ENCODE data around the gene LILRA5. TPM values are rescaled to one million over a fixed set of nuclear protein-coding genes. Genes with fewer than 3 reads are reported as not detected.

The LILRA5 gene
- total and polyA plus RNA-seq, 2 of the 13 experiments (the other 11 are each of a cell fraction or from before 2014, with no cell fraction given), result not detected

DNA sequence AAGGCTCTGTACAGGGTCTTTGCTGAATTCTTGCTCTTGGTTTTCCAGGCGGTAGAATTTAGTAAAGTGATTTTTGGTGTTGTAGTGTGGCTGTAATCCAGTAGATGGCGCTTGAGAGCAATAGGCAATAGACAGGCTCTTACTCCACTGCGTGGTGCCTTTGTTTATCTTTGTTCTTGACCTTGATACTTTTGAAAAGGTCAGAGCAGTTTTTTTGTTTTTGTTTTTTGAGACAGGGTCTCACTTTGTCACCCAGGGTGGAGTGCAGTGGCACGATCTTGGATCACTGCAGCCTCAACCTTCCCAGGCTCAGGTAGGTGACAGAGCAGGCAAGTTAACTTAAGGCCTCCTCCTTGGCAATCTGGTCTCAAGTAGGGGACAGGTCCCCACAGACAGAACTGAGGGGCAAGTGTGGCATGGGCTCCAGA lies 12.2 kb upstream of the LILRA5 start:
- H4K20me1 ChIP-seq (ENCODE audit: insufficient read depth, low read length), result no peaks in the 10 kb centered on the region
- CTCF ChIA-PET (ENCODE audit: low intra/inter-chr PET ratio, low total read pairs), result interaction anchor here (0.9 to 1.8 kb wide), 4 partner anchors 29 to 157 kb away, joined by 3 to 13 read pairs (median 4); no protein-coding TSS in a partner anchor
- H3K9ac ChIP-seq (ENCODE audit: insufficient read depth, low read depth, low read length), result no peak overlapping the region
- TF ChIP-seq ZKSCAN1 (IDR thresholded peaks at IDR 0.05; ENCODE audit: low read length), result no peak
- TF ChIP-seq ZNF292 (CRISPR knock-in tag; IDR thresholded peaks at IDR 0.05; ENCODE audit: borderline replicate concordance, low read depth), result no peak
- TF ChIP-seq, protein P1, sequence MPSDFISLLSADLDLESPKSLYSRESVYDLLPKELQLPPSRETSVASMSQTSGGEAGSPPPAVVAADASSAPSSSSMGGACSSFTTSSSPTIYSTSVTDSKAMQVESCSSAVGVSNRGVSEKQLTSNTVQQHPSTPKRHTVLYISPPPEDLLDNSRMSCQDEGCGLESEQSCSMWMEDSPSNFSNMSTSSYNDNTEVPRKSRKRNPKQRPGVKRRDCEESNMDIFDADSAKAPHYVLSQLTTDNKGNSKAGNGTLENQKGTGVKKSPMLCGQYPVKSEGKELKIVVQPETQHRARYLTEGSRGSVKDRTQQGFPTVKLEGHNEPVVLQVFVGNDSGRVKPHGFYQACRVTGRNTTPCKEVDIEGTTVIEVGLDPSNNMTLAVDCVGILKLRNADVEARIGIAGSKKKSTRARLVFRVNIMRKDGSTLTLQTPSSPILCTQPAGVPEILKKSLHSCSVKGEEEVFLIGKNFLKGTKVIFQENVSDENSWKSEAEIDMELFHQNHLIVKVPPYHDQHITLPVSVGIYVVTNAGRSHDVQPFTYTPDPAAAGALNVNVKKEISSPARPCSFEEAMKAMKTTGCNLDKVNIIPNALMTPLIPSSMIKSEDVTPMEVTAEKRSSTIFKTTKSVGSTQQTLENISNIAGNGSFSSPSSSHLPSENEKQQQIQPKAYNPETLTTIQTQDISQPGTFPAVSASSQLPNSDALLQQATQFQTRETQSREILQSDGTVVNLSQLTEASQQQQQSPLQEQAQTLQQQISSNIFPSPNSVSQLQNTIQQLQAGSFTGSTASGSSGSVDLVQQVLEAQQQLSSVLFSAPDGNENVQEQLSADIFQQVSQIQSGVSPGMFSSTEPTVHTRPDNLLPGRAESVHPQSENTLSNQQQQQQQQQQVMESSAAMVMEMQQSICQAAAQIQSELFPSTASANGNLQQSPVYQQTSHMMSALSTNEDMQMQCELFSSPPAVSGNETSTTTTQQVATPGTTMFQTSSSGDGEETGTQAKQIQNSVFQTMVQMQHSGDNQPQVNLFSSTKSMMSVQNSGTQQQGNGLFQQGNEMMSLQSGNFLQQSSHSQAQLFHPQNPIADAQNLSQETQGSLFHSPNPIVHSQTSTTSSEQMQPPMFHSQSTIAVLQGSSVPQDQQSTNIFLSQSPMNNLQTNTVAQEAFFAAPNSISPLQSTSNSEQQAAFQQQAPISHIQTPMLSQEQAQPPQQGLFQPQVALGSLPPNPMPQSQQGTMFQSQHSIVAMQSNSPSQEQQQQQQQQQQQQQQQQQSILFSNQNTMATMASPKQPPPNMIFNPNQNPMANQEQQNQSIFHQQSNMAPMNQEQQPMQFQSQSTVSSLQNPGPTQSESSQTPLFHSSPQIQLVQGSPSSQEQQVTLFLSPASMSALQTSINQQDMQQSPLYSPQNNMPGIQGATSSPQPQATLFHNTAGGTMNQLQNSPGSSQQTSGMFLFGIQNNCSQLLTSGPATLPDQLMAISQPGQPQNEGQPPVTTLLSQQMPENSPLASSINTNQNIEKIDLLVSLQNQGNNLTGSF (CRISPR knock-in tag; IDR thresholded peaks at IDR 0.05), result no peak
- TF ChIP-seq, protein P2, sequence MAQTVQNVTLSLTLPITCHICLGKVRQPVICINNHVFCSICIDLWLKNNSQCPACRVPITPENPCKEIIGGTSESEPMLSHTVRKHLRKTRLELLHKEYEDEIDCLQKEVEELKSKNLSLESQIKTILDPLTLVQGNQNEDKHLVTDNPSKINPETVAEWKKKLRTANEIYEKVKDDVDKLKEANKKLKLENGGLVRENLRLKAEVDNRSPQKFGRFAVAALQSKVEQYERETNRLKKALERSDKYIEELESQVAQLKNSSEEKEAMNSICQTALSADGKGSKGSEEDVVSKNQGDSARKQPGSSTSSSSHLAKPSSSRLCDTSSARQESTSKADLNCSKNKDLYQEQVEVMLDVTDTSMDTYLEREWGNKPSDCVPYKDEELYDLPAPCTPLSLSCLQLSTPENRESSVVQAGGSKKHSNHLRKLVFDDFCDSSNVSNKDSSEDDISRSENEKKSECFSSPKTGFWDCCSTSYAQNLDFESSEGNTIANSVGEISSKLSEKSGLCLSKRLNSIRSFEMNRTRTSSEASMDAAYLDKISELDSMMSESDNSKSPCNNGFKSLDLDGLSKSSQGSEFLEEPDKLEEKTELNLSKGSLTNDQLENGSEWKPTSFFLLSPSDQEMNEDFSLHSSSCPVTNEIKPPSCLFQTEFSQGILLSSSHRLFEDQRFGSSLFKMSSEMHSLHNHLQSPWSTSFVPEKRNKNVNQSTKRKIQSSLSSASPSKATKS (CRISPR knock-in tag; IDR thresholded peaks at IDR 0.05), result no peak
- 0 out of 2 replicates have a peak, but pooled peaks have one; percentile 8 for TF ChIP-seq FOXA3 (CRISPR knock-in tag; IDR thresholded peaks at IDR 0.05)
- 0 out of 2 replicates have a peak, but pooled peaks have one; percentile 16 for TF ChIP-seq THAP11 (CRISPR knock-in tag; IDR thresholded peaks at IDR 0.05)
- TF ChIP-seq, protein P3, sequence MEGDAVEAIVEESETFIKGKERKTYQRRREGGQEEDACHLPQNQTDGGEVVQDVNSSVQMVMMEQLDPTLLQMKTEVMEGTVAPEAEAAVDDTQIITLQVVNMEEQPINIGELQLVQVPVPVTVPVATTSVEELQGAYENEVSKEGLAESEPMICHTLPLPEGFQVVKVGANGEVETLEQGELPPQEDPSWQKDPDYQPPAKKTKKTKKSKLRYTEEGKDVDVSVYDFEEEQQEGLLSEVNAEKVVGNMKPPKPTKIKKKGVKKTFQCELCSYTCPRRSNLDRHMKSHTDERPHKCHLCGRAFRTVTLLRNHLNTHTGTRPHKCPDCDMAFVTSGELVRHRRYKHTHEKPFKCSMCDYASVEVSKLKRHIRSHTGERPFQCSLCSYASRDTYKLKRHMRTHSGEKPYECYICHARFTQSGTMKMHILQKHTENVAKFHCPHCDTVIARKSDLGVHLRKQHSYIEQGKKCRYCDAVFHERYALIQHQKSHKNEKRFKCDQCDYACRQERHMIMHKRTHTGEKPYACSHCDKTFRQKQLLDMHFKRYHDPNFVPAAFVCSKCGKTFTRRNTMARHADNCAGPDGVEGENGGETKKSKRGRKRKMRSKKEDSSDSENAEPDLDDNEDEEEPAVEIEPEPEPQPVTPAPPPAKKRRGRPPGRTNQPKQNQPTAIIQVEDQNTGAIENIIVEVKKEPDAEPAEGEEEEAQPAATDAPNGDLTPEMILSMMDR (CRISPR knock-in tag; IDR thresholded peaks at IDR 0.05), result peak; percentile 70
- 0 out of 2 replicates have a peak, but pooled peaks have one; percentile 18 for TF ChIP-seq FOXK1 (CRISPR knock-in tag; IDR thresholded peaks at IDR 0.05; ENCODE audit: borderline replicate concordance, low read depth)
- TF ChIP-seq MTA1 (CRISPR knock-in tag; IDR thresholded peaks at IDR 0.05; ENCODE audit: borderline replicate concordance), result no peak
- peak; percentile 55; the same call in 1 of the 2 replicates for TF ChIP-seq NR2F6 (IDR thresholded peaks at IDR 0.05)
- peak; percentile 64; the same call in 1 of the 2 replicates for TF ChIP-seq NR2F6 (CRISPR knock-in tag; IDR thresholded peaks at IDR 0.05)
- 0 out of 2 replicates have a peak, but pooled peaks have one; percentile 32 for TF ChIP-seq ESRRA (CRISPR knock-in tag; IDR thresholded peaks at IDR 0.05; ENCODE audit: low read depth)
- TF ChIP-seq SMC3 (IDR thresholded peaks at IDR 0.05; ENCODE audit: low read length), result peak; percentile 70
- TF ChIP-seq ZNF543 (CRISPR knock-in tag; IDR thresholded peaks at IDR 0.05), result no peak
- TF ChIP-seq ZNF549 (CRISPR knock-in tag; IDR thresholded peaks at IDR 0.05), result no peak
- no peak for TF ChIP-seq BORCS8-MEF2B (CRISPR knock-in tag; IDR thresholded peaks at IDR 0.05)
- peak; percentile 37 for TF ChIP-seq STAG1 (CRISPR knock-in tag; IDR thresholded peaks at IDR 0.05)
- peak; percentile 58 for TF ChIP-seq RARA (CRISPR knock-in tag; IDR thresholded peaks at IDR 0.05)
- H3K36me3 ChIP-seq (replicated peaks in 1 of 2; ENCODE audit: control insufficient read depth in 1 of 2, insufficient read depth in 2 of 2, low read length in 2 of 2), result no peaks in the 10 kb centered on the region
- H3K4me1 ChIP-seq (ENCODE audit: insufficient read depth, low read length), result peaks cover 4% of the 10 kb centered on the region; the same call in 1 of the 2 replicates
- H2AFZ ChIP-seq (ENCODE audit: low read length), result no peak overlapping the region
- FAIRE-seq, result peak; percentile 26
- in situ Hi-C loops (cut with HindIII; ENCODE audit: extremely low pct_ligation_motif_present, low pct_unique_long_range_greater_than_20kb), result no loop called here
- ATAC-seq, result peak; percentile 59
- no peaks in the 10 kb centered on the region for H3K9me3 ChIP-seq (ENCODE audit: low read length)
- H3K4me3 ChIP-seq (replicated peaks in 1 of 3; ENCODE audit: insufficient read depth in 1 of 3, low read depth in 2 of 3, low read length in 3 of 3), result no peak overlapping the region
- BruUV-seq (replicated peaks), result no TSS peak
- intact Hi-C loops (cut with micrococcal nuclease; ENCODE audit: unreplicated experiment), result loop anchor here (1.0 kb wide), 1 partner anchor 66 kb away; no protein-coding TSS in a partner anchor
- peak; percentile 30 for DNase-seq (ENCODE audit: low spot score)
- no peaks in the 10 kb centered on the region for H3K79me2 ChIP-seq (ENCODE audit: insufficient read depth, low read length)
- no peak overlapping the region for H3K4me2 ChIP-seq (ENCODE audit: low read depth, low read length)
- H3K27me3 ChIP-seq (ENCODE audit: control insufficient read depth in 1 of 2, insufficient read depth in 2 of 2, low read length in 2 of 2), result 0 out of 5 replicates have a peak, but pooled peaks cover 0 to 3% of the 10 kb centered on the region in 2 experiments
- POLR2A ChIA-PET, result no interaction called here
- H3K27ac ChIP-seq (ENCODE audit: extremely low read length, insufficient read depth, low read length), result no peak overlapping the region
- 6% methylated on average over 4 of the region's 4 CpGs for WGBS (ENCODE audit: low lambda C conversion rate)
